SK-N-SH (cell line): Measurements from ENCODE around the gene TMEM109. TPM values are rescaled to one million over a fixed set of nuclear protein-coding genes. Genes with fewer than 3 reads are reported as not detected.

Source experiments
- CTCF ChIA-PET: fragments of 300-600, 350-600 bp; formaldehyde crosslinking; extraction: SDS; loops from one replicate; lab custom pipeline; 2021; lab: Yijun Ruan, JAX
- POLR2A ChIA-PET: fragments of 350-600 bp; sonication (Branson Sonifier 250); formaldehyde crosslinking; extraction: SDS; loops from one replicate; lab custom pipeline; 2020; ENCODE audit warnings: antibody characterized with exemption, inconsistent platforms; lab: Yijun Ruan, JAX
- DNase-seq: peaks from one replicate; pipeline ENCODE4 v3.0.0; 2012
- H2AFZ ChIP-seq: fragments of 200-600 bp; sonication (generic); 2 replicates; pipeline ENCODE4 v1.8.1; 2016; ENCODE audit warnings: antibody characterized with exemption, mild to moderate bottlenecking, low read depth
- H3F3A ChIP-seq: fragments of 200-600 bp; sonication (generic); replicated peaks from 2 replicates; pipeline ENCODE3; 2016; ENCODE audit warnings: antibody characterized with exemption, mild to moderate bottlenecking; ENCODE audit not compliant: insufficient read depth
- H3K27ac ChIP-seq, 2 experiments: fragments of 200-500 bp in 1 of 2; fragments of 200-600 bp in 1 of 2; sonication (Bioruptor generic) in 1 of 2; sonication (generic), shearing (Covaris generic) in 1 of 2; 2 replicates each; pipeline versions ENCODE4 v1.5.1 to v1.6.1; 2014 to 2016; ENCODE audit warnings: low read depth in 2 of 2, inconsistent platforms in 1 of 2, low read length in 1 of 2, mild to moderate bottlenecking in 1 of 2, mixed read lengths in 1 of 2
- H3K27me3 ChIP-seq: fragments of 200-600 bp; sonication (generic), shearing (Covaris generic); 2 replicates; pipeline ENCODE4 v1.6.1; 2016; ENCODE audit warnings: mixed run types; ENCODE audit not compliant: insufficient read depth
- H3K36me3 ChIP-seq, 2 experiments: fragments of 200-500 bp in 1 of 2; fragments of 200-600 bp in 1 of 2; sonication (Bioruptor generic) in 1 of 2; sonication (generic) in 1 of 2; replicated peaks in 1 of 2; 2 replicates each; pipeline versions ENCODE3 to v1.5.1; 2014 to 2016; ENCODE audit warnings: low read length in 1 of 2, mild to moderate bottlenecking in 1 of 2; ENCODE audit not compliant: insufficient read depth in 2 of 2, control insufficient read depth in 1 of 2
- H3K4me1 ChIP-seq, 2 experiments: fragments of 200-500 bp in 1 of 2; fragments of 200-600 bp in 1 of 2; sonication (Bioruptor generic) in 1 of 2; sonication (generic), shearing (Covaris generic) in 1 of 2; 2 replicates each; pipeline versions ENCODE4 v1.5.1 to v1.6.1; 2014 to 2016; ENCODE audit warnings: low read depth in 1 of 2, low read length in 1 of 2, mixed run types in 1 of 2; ENCODE audit not compliant: insufficient read depth in 2 of 2, control insufficient read depth in 1 of 2
- H3K4me2 ChIP-seq: fragments of 200-600 bp; sonication (generic), shearing (Covaris generic); 2 replicates; pipeline ENCODE4 v1.6.1; 2017; ENCODE audit warnings: mixed run types
- H3K4me3 ChIP-seq, 2 experiments: fragments of 200-500 bp in 1 of 2; fragments of 200-600 bp in 1 of 2; sonication (Bioruptor generic) in 1 of 2; sonication (generic), shearing (Covaris generic) in 1 of 2; 2 replicates each; pipeline versions ENCODE4 v1.5.1 to v1.8.1; 2014 to 2016; ENCODE audit warnings: low read depth in 2 of 2, inconsistent platforms in 1 of 2, low read length in 1 of 2, mild to moderate bottlenecking in 1 of 2, mixed read lengths in 1 of 2, moderate library complexity in 1 of 2
- H3K79me2 ChIP-seq: fragments of 200-600 bp; sonication (generic); 2 replicates; pipeline ENCODE4 v1.8.1; 2017; ENCODE audit warnings: mild to moderate bottlenecking; ENCODE audit not compliant: insufficient read depth
- H3K9ac ChIP-seq: fragments of 200-600 bp; sonication (generic); 2 replicates; pipeline ENCODE4 v1.6.1; 2017; ENCODE audit warnings: mixed run types
- H3K9me2 ChIP-seq: fragments of 200-600 bp; sonication (generic); 2 replicates; pipeline ENCODE4 v1.6.1; 2017; ENCODE audit warnings: mixed run types
- H3K9me3 ChIP-seq: fragments of 200-600 bp; sonication (generic); 2 replicates; pipeline ENCODE4 v1.6.1; 2017; ENCODE audit warnings: mixed run types, mild to moderate bottlenecking, moderate library complexity
- H4K20me1 ChIP-seq: fragments of 200-600 bp; sonication (generic); 2 replicates; pipeline ENCODE4 v1.6.1; 2017; ENCODE audit warnings: mild to moderate bottlenecking, mixed run types; ENCODE audit not compliant: insufficient read depth
- ELF1 ChIP-seq: IDR thresholded peaks from 2 replicates; pipeline ENCODE4 v1.4.0; 2012
- EZH2phosphoT487 ChIP-seq: fragments of 200-600 bp; sonication (generic); IDR thresholded peaks from 2 replicates; pipeline ENCODE4 v1.6.1; 2017; ENCODE audit warnings: low read depth, mixed run types, mild to moderate bottlenecking, antibody characterized with exemption, moderate library complexity, borderline replicate concordance
- FOXJ3 ChIP-seq: sonication (generic); formaldehyde crosslinking; IDR thresholded peaks from 2 replicates; pipeline ENCODE4 v1.5.1; 2020; ENCODE audit warnings: mild to moderate bottlenecking, missing genetic modification reagents
- FOXM1 ChIP-seq: IDR thresholded peaks from 2 replicates; pipeline ENCODE4 v1.4.0; 2012; ENCODE audit warnings: low read depth, mild to moderate bottlenecking
- JUND ChIP-seq: IDR thresholded peaks from 2 replicates; pipeline ENCODE4 v1.4.0; 2012
- MEF2A ChIP-seq: IDR thresholded peaks from 2 replicates; pipeline ENCODE4 v1.4.0; 2012; ENCODE audit warnings: low read depth, borderline replicate concordance
- MXI1 ChIP-seq: IDR thresholded peaks from 2 replicates; pipeline ENCODE4 v1.6.1; 2012; ENCODE audit warnings: mild to moderate bottlenecking, low read depth, low read length, improper control_type of control experiment
- PBX3 ChIP-seq: IDR thresholded peaks from 2 replicates; pipeline ENCODE4; 2012
- RAD21 ChIP-seq: IDR thresholded peaks from 2 replicates; pipeline ENCODE4 v1.6.1; 2012; ENCODE audit warnings: mild to moderate bottlenecking, low read length
- RCOR1 ChIP-seq: fragments of 150-350 bp; IDR thresholded peaks from 2 replicates; pipeline ENCODE4 v1.6.1; 2017; ENCODE audit warnings: antibody characterized with exemption, low read length
- RXRA ChIP-seq: IDR thresholded peaks from 2 replicates; pipeline ENCODE4 v1.4.0; 2012; ENCODE audit warnings: low read depth, mild to moderate bottlenecking, borderline replicate concordance
- SIN3A ChIP-seq: IDR thresholded peaks from 2 replicates; pipeline ENCODE4 v1.6.1; 2012; ENCODE audit warnings: low read depth, mild to moderate bottlenecking, low read length, moderate library complexity, borderline replicate concordance
- SMC3 ChIP-seq: IDR thresholded peaks from 2 replicates; pipeline ENCODE4 v1.6.1; 2012; ENCODE audit warnings: low read depth, low read length, improper control_type of control experiment
- TEAD4 ChIP-seq: IDR thresholded peaks from 2 replicates; pipeline ENCODE4 v1.4.0; 2012; ENCODE audit warnings: mild to moderate bottlenecking, borderline replicate concordance; ENCODE audit not compliant: insufficient read depth
- USF1 ChIP-seq: IDR thresholded peaks from 2 replicates; pipeline ENCODE4 v1.4.0; 2012; ENCODE audit warnings: low read depth, borderline replicate concordance
- YY1 ChIP-seq: IDR thresholded peaks from 2 replicates; pipeline ENCODE4 v1.4.0; 2012; ENCODE audit warnings: low read depth, mild to moderate bottlenecking
- WGBS: methylation state at CpG from one replicate; pipeline ENCODE4 v1.1.6; 2017; ENCODE audit warnings: low lambda C conversion rate; 5-methylcytosine and 5-hydroxymethylcytosine counted together
- polyA plus RNA-seq, 3 experiments: library from polyadenylated mRNA; depleted of rRNA; stranded (reverse); fragments of >200 nt; gene quantifications; 2 replicates each; pipeline ENCODE4 v1.2.3, GENCODE V29; 2012
- TF ChIP-seq, protein P1 (sequence below): fragments of 150-350 bp; IDR thresholded peaks from 2 replicates; pipeline ENCODE4 v1.6.1; 2017; ENCODE audit warnings: antibody characterized with exemption, low read length, low read depth, borderline replicate concordance

TMEM109 gene
- polyA plus RNA-seq, 1 of the 3 experiments (the other 2 are of a cell fraction) = 52.7 TPM

GRCh38 chr11:60873533-60873932 lies 40.4 kb upstream of the TMEM109 start:
- H3K27ac ChIP-seq = no peak overlapping the region

GRCh38 chr11:60874421-60875365 lies 39.3 kb upstream of the TMEM109 start:
- H3F3A ChIP-seq = no peaks in the 10 kb centered on the region
- H3K4me2 ChIP-seq = no peak overlapping the region
- no peaks in the 10 kb centered on the region for H3K79me2 ChIP-seq
- no peak for TF ChIP-seq ELF1
- TF ChIP-seq PBX3 = no peak
- TF ChIP-seq RAD21 = no peak
- TF ChIP-seq USF1 = no peak
- no peak for TF ChIP-seq SIN3A
- TF ChIP-seq RXRA = no peak
- TF ChIP-seq MXI1 = no peak
- TF ChIP-seq FOXJ3 (CRISPR knock-in tag) = no peak
- TF ChIP-seq TEAD4 = no peak
- no peak for TF ChIP-seq YY1
- TF ChIP-seq JUND = no peak
- TF ChIP-seq, all 33 proteins: peak for 0
- no peak overlapping the region for H3K4me3 ChIP-seq
- H4K20me1 ChIP-seq = no peaks in the 10 kb centered on the region
- 91% methylated on average over 9 of the region's 13 CpGs for WGBS
- no peak overlapping the region for H3K9ac ChIP-seq
- ChIA-PET CTCF (interaction anchor here (2.0 to 2.7 kb wide), 2 partner anchors 13 to 44 kb away, joined by 7 to 8 read pairs; no protein-coding TSS in a partner anchor), POLR2A (no interaction called here)
- no peak overlapping the region for H3K27ac ChIP-seq
- H3K9me3 ChIP-seq = no peaks in the 10 kb centered on the region
- H3K27me3 ChIP-seq = no peaks in the 10 kb centered on the region
- no peak overlapping the region for H2AFZ ChIP-seq
- no peaks in the 10 kb centered on the region for H3K9me2 ChIP-seq
- no peak for DNase-seq
- H3K36me3 ChIP-seq = peaks cover 0 to 15% of the 10 kb centered on the region in 2 experiments
- peaks cover 0 to 8% of the 10 kb centered on the region in 2 experiments; a peak in 1 of 4 replicates for H3K4me1 ChIP-seq

More at GRCh38 chr11:60873533-60873932, 40.4 kb upstream of the TMEM109 start:
- TF ChIP-seq FOXM1 (no peak), RAD21 (no peak), TEAD4 (no peak), PBX3 (no peak), MEF2A (no peak), YY1 (no peak), EZH2phosphoT487 (no peak), SMC3 (no peak), RCOR1 (no peak)
- TF ChIP-seq, protein P1, sequence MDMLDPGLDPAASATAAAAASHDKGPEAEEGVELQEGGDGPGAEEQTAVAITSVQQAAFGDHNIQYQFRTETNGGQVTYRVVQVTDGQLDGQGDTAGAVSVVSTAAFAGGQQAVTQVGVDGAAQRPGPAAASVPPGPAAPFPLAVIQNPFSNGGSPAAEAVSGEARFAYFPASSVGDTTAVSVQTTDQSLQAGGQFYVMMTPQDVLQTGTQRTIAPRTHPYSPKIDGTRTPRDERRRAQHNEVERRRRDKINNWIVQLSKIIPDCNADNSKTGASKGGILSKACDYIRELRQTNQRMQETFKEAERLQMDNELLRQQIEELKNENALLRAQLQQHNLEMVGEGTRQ = no peak
- no peak for DNase-seq
- ChIA-PET POLR2A (no interaction called here), CTCF (interaction anchor here (2.7 kb wide), 1 partner anchor 14 kb away, joined by 8 read pairs; no protein-coding TSS in a partner anchor)
- H3K9me2 ChIP-seq = no peaks in the 10 kb centered on the region
- peaks cover 0 to 8% of the 10 kb centered on the region in 2 experiments; a peak in 1 of 4 replicates for H3K4me1 ChIP-seq
- no peak overlapping the region for H3K4me2 ChIP-seq
- no peaks in the 10 kb centered on the region for H4K20me1 ChIP-seq
- no peaks in the 10 kb centered on the region for H3F3A ChIP-seq
- 91% methylated on average over 11 of the region's 12 CpGs for WGBS
- H2AFZ ChIP-seq = no peak overlapping the region
- H3K4me3 ChIP-seq = no peak overlapping the region
- H3K27me3 ChIP-seq = no peaks in the 10 kb centered on the region
- H3K79me2 ChIP-seq = no peaks in the 10 kb centered on the region
- H3K36me3 ChIP-seq = peaks cover 0 to 5% of the 10 kb centered on the region in 2 experiments
- no peak overlapping the region for H3K9ac ChIP-seq
- H3K9me3 ChIP-seq = no peaks in the 10 kb centered on the region
